Skeletal muscle tissue (tissue), 4 donors: ENCODE measurements around the gene CDS2. TPM values are rescaled to one million over a fixed set of nuclear protein-coding genes. Genes with fewer than 3 reads are reported as not detected.

Experiments
- H3K27ac ChIP-seq: one replicate; pipeline ENCODE4 v1.7.0; 2013; ENCODE audit warnings: mild to moderate bottlenecking, low read depth, low read length, inconsistent platforms
- H3K27me3 ChIP-seq, 3 donors: one replicate each; pipeline ENCODE4 v1.7.0; 2013; ENCODE audit warnings: low read length in 3 of 3; ENCODE audit not compliant: control insufficient read depth in 3 of 3, insufficient read depth in 3 of 3
- H3K36me3 ChIP-seq, 3 donors: one replicate each; pipeline ENCODE4 v1.7.0; 2013; ENCODE audit warnings: low read length in 3 of 3; ENCODE audit not compliant: control insufficient read depth in 3 of 3, insufficient read depth in 3 of 3
- H3K4me1 ChIP-seq, 3 donors: one replicate each; pipeline ENCODE4 v1.7.0; 2013; ENCODE audit warnings: low read length in 3 of 3, mild to moderate bottlenecking in 3 of 3; ENCODE audit not compliant: control insufficient read depth in 3 of 3, insufficient read depth in 3 of 3
- H3K4me3 ChIP-seq, 3 donors: one replicate each; pipeline ENCODE4 v1.7.0; 2013; ENCODE audit warnings: low read length in 3 of 3
- H3K9ac ChIP-seq, 3 donors: one replicate each; pipeline ENCODE4 v1.7.0; 2013; ENCODE audit warnings: low read length in 3 of 3, mild to moderate bottlenecking in 3 of 3, moderate library complexity in 2 of 3, low read depth in 1 of 3
- H3K9me3 ChIP-seq, 3 donors: one replicate each; pipeline ENCODE4 v1.7.0; 2013; ENCODE audit warnings: low read length in 3 of 3; ENCODE audit not compliant: control insufficient read depth in 3 of 3
- total RNA-seq: library from RNA; depleted of rRNA; stranded (reverse); fragments of >200 nt; gene quantifications from one replicate; pipeline ENCODE4 v1.2.3, GENCODE V29; 2014
- donor health status: Osteomylitis.

CDS2 gene
- total RNA-seq, 1 donor from 2014 or later, result 27.1 TPM

DNA sequence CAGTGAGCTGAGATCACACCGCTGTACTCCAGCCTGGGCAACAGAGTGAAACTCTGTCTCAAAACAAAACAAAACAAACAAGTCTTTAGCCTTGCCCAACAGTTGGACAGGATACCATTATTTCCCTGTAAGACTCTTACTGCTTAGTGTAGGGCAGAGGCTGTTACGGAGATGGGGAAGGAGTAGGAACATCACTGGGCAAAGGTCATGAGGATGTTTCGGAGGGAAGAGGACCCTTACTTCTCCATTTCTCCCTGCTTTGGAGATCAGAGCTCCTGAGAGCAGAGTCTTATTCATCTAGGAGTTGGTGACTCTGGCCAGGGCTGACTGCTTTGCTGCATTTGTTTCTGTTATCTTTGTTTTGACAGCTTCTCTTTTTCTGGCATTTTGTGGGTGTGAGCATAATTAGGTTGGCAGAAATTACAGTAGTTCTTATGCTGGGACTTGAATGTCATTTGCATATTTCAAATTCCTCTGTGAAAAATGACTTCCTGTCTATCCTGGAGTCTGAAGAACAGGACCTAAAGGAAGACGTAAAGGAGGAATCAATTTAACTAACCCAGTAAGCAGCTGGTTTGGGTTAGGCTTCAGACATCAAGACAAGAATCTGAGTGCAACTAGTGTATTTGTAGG lies 89.0 kb downstream of the CDS2 start:
- H3K9me3 ChIP-seq, result no peaks in the 10 kb centered on the region
- no peak overlapping the region for H3K9ac ChIP-seq
- H3K4me3 ChIP-seq, result no peak overlapping the region
- H3K27ac ChIP-seq, result no peak overlapping the region
- H3K4me1 ChIP-seq, result no peaks in the 10 kb centered on the region
- no peaks in the 10 kb centered on the region for H3K27me3 ChIP-seq
- H3K36me3 ChIP-seq, result peaks cover 5 to 9% (median 8%) of the 10 kb centered on the region in 3 donors

- no peaks in the 10 kb centered on the region for H3K9me3 ChIP-seq
- no peaks in the 10 kb centered on the region for H3K4me1 ChIP-seq
- H3K27me3 ChIP-seq, result no peaks in the 10 kb centered on the region
- no peak overlapping the region for H3K4me3 ChIP-seq
- H3K9ac ChIP-seq, result no peak overlapping the region
- peaks cover 5 to 9% (median 8%) of the 10 kb centered on the region in 3 donors for H3K36me3 ChIP-seq
- no peak overlapping the region for H3K27ac ChIP-seq
Measured at GRCh38 chr20:5216663-5217062, 89.9 kb downstream of the CDS2 start.

DNA sequence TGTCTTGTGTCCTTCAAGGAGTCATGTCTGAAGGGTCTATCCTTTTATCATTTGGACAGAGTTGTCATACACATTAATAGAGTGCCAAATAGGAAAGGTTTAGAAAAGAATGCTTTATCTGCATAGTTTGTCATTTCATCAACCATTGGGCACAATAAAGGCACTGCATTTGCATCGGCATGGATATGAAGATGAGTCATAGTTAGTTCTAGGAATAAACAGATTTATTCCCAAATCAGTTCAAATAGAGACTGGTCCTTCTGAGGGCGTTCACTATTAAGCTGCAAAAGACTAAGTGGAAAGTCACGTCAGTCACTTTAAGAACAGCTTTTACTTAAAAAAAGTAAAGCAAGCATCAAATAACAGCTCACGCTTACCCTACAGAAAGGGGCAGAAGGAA lies 90.8 kb downstream of the CDS2 start:
- Histone ChIP-seq H3K4me1 (no peaks in the 10 kb centered on the region), H3K9ac (no peak overlapping the region), H3K27ac (no peak overlapping the region), H3K9me3 (no peaks in the 10 kb centered on the region), H3K4me3 (no peak overlapping the region), H3K27me3 (no peaks in the 10 kb centered on the region), H3K36me3 (peaks cover 0 to 3% (median 2%) of the 10 kb centered on the region in 3 donors)

DNA sequence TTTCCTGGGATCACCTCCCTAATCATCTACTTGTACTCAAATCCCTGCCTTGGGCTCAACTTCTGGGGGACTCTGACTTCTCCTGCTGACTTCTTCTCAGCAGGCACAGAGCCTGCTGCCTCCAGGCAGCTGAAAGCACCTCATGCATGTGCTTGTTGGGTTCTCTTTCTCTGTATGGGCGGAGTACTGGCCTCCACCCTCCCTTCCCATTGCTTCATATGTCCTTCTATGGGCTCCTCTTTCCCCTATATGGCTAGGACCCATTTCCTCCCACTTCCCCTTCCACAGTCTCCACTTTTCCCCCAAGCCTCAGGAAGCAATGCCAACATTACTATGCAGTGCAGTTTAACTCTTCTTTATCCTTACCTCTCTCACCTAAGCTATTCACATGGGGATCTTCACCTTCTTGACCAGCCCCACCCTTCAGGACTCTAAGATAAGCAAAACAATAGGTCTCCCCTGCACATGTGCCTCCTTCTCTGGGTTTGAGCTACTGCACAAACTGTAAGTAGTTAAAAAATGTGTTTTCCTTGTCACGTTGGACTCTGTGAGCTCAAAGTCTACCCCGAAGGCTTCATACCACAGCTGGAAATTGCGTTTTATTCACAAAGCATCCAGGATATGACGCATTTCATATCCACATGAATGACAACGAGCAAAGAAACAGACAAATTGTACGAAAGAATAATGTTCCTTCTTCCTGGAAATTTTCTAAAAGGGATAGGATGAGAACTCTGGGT lies 93.7 kb downstream of the CDS2 start:
- Histone ChIP-seq H3K4me1 (no peaks in the 10 kb centered on the region), H3K9ac (no peak overlapping the region), H3K9me3 (no peaks in the 10 kb centered on the region), H3K27ac (no peak overlapping the region), H3K27me3 (no peaks in the 10 kb centered on the region), H3K36me3 (peaks cover 0 to 3% (median 2%) of the 10 kb centered on the region in 3 donors), H3K4me3 (no peak overlapping the region)

DNA sequence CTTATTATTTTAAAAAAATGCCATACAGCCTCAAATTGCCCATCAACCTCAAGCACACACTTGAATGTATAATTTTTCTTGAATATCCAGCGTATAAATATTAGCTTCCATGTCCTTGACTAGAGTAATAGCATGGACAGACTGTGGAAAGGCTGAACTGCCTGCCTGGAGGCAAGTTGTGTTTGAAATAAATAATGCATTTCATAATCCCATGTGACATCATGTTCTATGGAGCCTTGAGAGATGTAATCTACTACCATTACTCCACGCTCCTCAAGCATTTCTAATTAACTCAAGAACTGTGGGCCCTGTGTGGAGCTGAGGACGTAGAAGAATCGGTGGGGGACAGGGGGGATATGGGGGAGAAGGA lies 94.2 kb downstream of the CDS2 start:
- Histone ChIP-seq H3K27ac (no peak overlapping the region), H3K4me3 (no peak overlapping the region), H3K9ac (no peak overlapping the region), H3K4me1 (no peaks in the 10 kb centered on the region), H3K36me3 (peaks cover 0 to 3% (median 2%) of the 10 kb centered on the region in 3 donors), H3K27me3 (no peaks in the 10 kb centered on the region), H3K9me3 (no peaks in the 10 kb centered on the region)

DNA sequence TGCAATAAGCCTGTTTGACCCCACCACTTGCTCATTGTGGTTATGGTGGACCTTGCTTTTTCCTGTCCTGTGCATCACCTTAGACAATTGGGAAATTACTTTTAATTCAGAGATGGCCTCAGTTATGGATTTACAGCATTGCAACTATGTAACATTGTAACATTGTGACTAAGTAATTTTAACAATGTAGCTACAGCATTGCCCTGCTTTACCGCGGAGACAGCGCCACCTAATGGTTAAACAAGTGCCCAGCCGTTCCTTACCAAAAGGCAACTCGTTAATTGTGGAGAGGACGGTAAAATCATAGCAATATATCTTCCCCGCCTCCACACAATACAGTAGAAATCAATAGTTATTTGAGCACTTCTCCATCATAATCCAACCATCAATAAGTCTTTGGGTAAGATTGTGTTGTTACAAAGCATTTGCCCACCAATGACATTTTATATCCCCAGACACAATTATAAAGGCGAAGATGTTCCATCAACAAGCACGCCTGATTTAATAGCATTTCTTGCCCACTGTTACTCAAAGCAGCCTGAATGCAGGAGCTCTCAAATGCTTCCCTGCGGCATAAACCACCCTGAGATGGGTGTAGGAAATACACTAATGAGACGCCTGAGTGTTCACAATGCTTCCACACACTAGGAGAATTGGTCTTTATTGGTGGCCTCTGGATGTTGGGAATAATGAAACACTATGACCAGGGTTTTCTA lies 96.3 kb downstream of the CDS2 start:
- no peak overlapping the region for H3K27ac ChIP-seq

GRCh38 chr20:5230544-5230943 lies 103.7 kb downstream of the CDS2 start:
- no peaks in the 10 kb centered on the region for H3K27me3 ChIP-seq
- peaks cover 0 to 2% (median 0%) of the 10 kb centered on the region in 3 donors for H3K9me3 ChIP-seq
- no peak overlapping the region for H3K4me3 ChIP-seq
- no peak overlapping the region for H3K27ac ChIP-seq
- no peak overlapping the region for H3K9ac ChIP-seq
- no peaks in the 10 kb centered on the region for H3K4me1 ChIP-seq
- no peaks in the 10 kb centered on the region for H3K36me3 ChIP-seq

More for the DNA sequence above, 96.3 kb downstream of the CDS2 start:
- H3K4me3 ChIP-seq, result no peak overlapping the region
- peaks cover 0 to 3% (median 2%) of the 10 kb centered on the region in 3 donors for H3K36me3 ChIP-seq
- no peaks in the 10 kb centered on the region for H3K4me1 ChIP-seq
- no peak overlapping the region for H3K9ac ChIP-seq
- H3K27me3 ChIP-seq, result no peaks in the 10 kb centered on the region
- no peaks in the 10 kb centered on the region for H3K9me3 ChIP-seq

DNA sequence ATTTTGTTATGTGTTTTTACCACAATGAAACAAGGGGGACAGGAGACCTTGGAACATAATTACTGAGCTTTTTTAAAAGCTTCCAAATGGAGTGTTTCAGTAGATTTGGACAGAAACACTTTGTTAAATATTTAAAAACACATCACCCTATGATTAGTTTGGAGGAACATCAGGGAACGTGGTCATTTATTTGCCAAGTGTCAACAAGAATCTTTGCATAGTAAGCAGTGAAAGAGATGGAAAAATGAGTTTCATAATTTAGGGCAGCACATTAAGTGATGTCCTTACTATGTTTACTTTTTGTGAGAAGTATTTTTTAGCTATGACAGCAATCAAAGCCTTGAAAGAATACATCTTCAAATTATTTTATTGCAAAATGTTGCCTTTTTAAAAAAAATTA lies 107.3 kb downstream of the CDS2 start:
- no peaks in the 10 kb centered on the region for H3K36me3 ChIP-seq
- no peaks in the 10 kb centered on the region for H3K27me3 ChIP-seq
- no peak overlapping the region for H3K4me3 ChIP-seq
- H3K4me1 ChIP-seq, result no peaks in the 10 kb centered on the region
- H3K27ac ChIP-seq, result no peak overlapping the region
- H3K9me3 ChIP-seq, result peaks cover 0 to 2% (median 0%) of the 10 kb centered on the region in 3 donors
- no peak overlapping the region for H3K9ac ChIP-seq

GRCh38 chr20:5234978-5235377 lies 108.2 kb downstream of the CDS2 start:
- H3K27me3 ChIP-seq, result no peaks in the 10 kb centered on the region
- no peaks in the 10 kb centered on the region for H3K36me3 ChIP-seq
- H3K4me1 ChIP-seq, result no peaks in the 10 kb centered on the region
- peaks cover 0 to 2% (median 0%) of the 10 kb centered on the region in 3 donors for H3K9me3 ChIP-seq
- H3K27ac ChIP-seq, result no peak overlapping the region
- H3K4me3 ChIP-seq, result no peak overlapping the region
- H3K9ac ChIP-seq, result no peak overlapping the region
